ENCODE measurements around the gene RELN. TPM values are rescaled to one million over a fixed set of nuclear protein-coding genes. Genes with fewer than 3 reads are reported as not detected.

The RELN gene
- total RNA-seq, 1 experiment from 2014 or later: 0.10 TPM

DNA sequence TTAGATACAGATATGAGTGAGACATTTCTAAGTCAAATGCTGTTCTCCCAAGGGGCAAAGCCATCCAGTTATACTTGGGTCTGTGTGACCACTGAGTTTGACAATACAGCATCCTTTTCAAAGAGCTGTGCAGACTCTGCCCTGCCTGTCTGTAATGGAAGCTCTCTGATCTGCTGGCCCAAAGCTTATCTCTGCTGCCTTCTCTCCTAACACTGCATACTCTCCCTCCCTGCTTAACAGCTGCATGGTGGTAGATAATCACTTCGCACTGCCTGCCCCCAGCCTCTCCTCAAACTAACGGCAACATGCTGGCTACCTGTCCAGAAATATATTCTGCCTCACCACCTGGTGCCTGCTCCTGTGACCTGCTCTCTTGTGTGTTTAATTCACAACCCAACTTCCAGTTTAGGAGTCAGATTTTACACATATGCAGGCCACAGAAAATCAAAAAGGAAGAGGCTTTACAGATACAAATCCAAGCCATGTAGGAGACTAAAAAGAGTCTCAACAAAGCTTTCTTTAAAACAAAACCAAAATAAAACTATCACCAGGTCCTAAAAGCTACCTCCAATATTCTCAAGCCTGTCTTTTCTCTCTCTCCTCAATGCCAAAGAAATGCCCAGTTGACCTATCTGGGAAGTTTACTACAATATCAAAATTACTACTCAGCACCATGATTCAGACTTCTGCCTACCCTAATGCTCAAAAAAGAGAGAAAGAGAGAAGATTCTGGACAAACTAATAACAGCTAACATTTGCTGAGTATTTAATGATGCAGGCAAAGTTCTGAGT is 145.6 kb downstream of the RELN start:
- no peaks in the 10 kb centered on the region for H3K27me3 ChIP-seq (ENCODE audit: control insufficient read depth, insufficient read depth, low read length)
- CTCF ChIA-PET: no interaction called here
- no peaks in the 10 kb centered on the region for H3K9me3 ChIP-seq (ENCODE audit: control insufficient read depth, insufficient read depth, low read depth, low read length)
- DNase-seq (ENCODE audit: low read depth, low spot score) (no peak), ATAC-seq (no peak)
- no peaks in the 10 kb centered on the region for H3K36me3 ChIP-seq (ENCODE audit: control insufficient read depth, insufficient read depth, low read length)
- POLR2A ChIA-PET: no interaction called here
- intact Hi-C loops (cut with micrococcal nuclease; ENCODE audit: unreplicated experiment) (no loop called here), in situ Hi-C loops (cut with HindIII; ENCODE audit: low pct_unique_long_range_greater_than_20kb, low sequenced_read_pairs) (no loop called here)
- H3K4me1 ChIP-seq (ENCODE audit: control insufficient read depth, insufficient read depth, low read length): no peaks in the 10 kb centered on the region
- no TSS peak for BruUV-seq (replicated peaks)
- H3K27ac ChIP-seq (ENCODE audit: low read length): no peak overlapping the region
- no peak overlapping the region for H3K4me3 ChIP-seq (ENCODE audit: low read depth in 2 of 2, low read length in 2 of 2)
- no peak for TF ChIP-seq SIN3A (IDR thresholded peaks at IDR 0.05; ENCODE audit: borderline replicate concordance, insufficient read depth, low read depth, low read length)
- no peak for TF ChIP-seq POLR2AphosphoS5 (IDR thresholded peaks at IDR 0.05; ENCODE audit: low read depth, low read length)

DNA sequence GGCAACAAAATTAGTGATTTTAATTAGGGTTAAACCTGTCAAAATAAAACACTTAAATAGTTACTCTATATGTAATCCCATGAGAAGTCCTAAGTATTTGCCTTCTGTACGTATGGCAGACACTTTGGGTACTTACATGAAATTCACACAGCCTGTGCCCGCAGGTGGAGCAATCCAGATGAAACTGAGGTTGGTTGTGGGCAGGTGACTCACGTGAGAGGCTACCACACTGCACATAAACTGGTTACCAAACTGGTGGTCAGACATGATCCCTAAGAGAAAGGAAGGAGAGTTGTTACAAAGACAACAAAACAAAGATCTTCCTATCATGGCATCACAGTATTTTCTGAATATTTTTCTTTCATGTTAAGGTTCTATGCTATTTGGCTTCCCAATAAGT is 156.1 kb downstream of the RELN start:
- TF ChIP-seq POLR2AphosphoS5 (IDR thresholded peaks at IDR 0.05; ENCODE audit: low read depth, low read length) (no peak), TCF7L2 (IDR thresholded peaks at IDR 0.05; ENCODE audit: low read depth, low read length) (no peak)
- TF ChIP-seq, protein P1, sequence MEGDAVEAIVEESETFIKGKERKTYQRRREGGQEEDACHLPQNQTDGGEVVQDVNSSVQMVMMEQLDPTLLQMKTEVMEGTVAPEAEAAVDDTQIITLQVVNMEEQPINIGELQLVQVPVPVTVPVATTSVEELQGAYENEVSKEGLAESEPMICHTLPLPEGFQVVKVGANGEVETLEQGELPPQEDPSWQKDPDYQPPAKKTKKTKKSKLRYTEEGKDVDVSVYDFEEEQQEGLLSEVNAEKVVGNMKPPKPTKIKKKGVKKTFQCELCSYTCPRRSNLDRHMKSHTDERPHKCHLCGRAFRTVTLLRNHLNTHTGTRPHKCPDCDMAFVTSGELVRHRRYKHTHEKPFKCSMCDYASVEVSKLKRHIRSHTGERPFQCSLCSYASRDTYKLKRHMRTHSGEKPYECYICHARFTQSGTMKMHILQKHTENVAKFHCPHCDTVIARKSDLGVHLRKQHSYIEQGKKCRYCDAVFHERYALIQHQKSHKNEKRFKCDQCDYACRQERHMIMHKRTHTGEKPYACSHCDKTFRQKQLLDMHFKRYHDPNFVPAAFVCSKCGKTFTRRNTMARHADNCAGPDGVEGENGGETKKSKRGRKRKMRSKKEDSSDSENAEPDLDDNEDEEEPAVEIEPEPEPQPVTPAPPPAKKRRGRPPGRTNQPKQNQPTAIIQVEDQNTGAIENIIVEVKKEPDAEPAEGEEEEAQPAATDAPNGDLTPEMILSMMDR (IDR thresholded peaks at IDR 0.05): no peak
- H3K36me3 ChIP-seq (ENCODE audit: control insufficient read depth, insufficient read depth, low read length): no peaks in the 10 kb centered on the region
- peaks cover 2% of the 10 kb centered on the region; the same call in 1 of the 2 replicates for H3K27me3 ChIP-seq (ENCODE audit: control insufficient read depth, insufficient read depth, low read length)
- H3K27ac ChIP-seq (ENCODE audit: low read length): no peak overlapping the region
- H3K4me1 ChIP-seq (ENCODE audit: control insufficient read depth, insufficient read depth, low read length): no peaks in the 10 kb centered on the region
- ATAC-seq (no peak), DNase-seq (ENCODE audit: low read depth, low spot score) (no peak)
- no TSS peak for BruUV-seq (replicated peaks)
- POLR2A ChIA-PET: no interaction called here
- intact Hi-C loops (cut with micrococcal nuclease; ENCODE audit: unreplicated experiment): no loop called here
- H3K9me3 ChIP-seq (ENCODE audit: control insufficient read depth, insufficient read depth, low read depth, low read length): no peaks in the 10 kb centered on the region
- CTCF ChIA-PET: no interaction called here
- H3K4me3 ChIP-seq (ENCODE audit: low read depth in 2 of 2, low read length in 2 of 2): no peak overlapping the region
- in situ Hi-C loops (cut with HindIII; ENCODE audit: low pct_unique_long_range_greater_than_20kb, low sequenced_read_pairs): no loop called here

DNA sequence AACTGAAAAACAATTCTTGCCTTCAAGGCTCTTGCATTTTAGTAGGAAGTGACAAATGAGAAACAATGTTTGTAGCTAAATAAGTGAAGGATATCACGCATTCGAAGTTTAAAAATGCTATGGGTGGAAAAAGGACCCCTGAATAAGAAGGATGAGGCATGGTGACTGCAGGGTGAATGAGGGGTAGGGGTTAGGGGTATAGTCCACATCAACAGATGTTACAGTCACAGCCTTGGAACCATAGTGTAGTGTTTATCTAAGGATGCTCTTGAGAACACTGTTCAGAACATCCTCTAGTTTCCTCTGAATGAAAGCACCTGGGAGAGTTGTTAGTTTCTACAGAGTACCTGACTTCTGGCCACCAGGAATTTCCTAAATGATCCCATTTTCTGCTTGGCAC is 157.0 kb downstream of the RELN start:
- Histone ChIP-seq H3K36me3 (ENCODE audit: control insufficient read depth, insufficient read depth, low read length) (no peaks in the 10 kb centered on the region), H3K4me3 (ENCODE audit: low read depth in 2 of 2, low read length in 2 of 2) (no peak overlapping the region), H3K27ac (ENCODE audit: low read length) (no peak overlapping the region), H3K9me3 (ENCODE audit: control insufficient read depth, insufficient read depth, low read depth, low read length) (no peaks in the 10 kb centered on the region), H3K4me1 (ENCODE audit: control insufficient read depth, insufficient read depth, low read length) (no peaks in the 10 kb centered on the region), H3K27me3 (ENCODE audit: control insufficient read depth, insufficient read depth, low read length) (peaks cover 2% of the 10 kb centered on the region; the same call in 1 of the 2 replicates)
- TF ChIP-seq, protein P1 (IDR thresholded peaks at IDR 0.05): no peak
- no peak for TF ChIP-seq SIN3A (IDR thresholded peaks at IDR 0.05; ENCODE audit: borderline replicate concordance, insufficient read depth, low read depth, low read length)
- CTCF ChIA-PET: no interaction called here
- no peak for ATAC-seq
- BruUV-seq (replicated peaks): no TSS peak
- POLR2A ChIA-PET: no interaction called here
- in situ Hi-C loops (cut with HindIII; ENCODE audit: low pct_unique_long_range_greater_than_20kb, low sequenced_read_pairs) (no loop called here), intact Hi-C loops (cut with micrococcal nuclease; ENCODE audit: unreplicated experiment) (no loop called here)
- DNase-seq (ENCODE audit: low read depth, low spot score): no peak

All from Panc1 (cell line).